Measurements from ENCODE around the gene GAS7.

The GAS7 gene

DNA sequence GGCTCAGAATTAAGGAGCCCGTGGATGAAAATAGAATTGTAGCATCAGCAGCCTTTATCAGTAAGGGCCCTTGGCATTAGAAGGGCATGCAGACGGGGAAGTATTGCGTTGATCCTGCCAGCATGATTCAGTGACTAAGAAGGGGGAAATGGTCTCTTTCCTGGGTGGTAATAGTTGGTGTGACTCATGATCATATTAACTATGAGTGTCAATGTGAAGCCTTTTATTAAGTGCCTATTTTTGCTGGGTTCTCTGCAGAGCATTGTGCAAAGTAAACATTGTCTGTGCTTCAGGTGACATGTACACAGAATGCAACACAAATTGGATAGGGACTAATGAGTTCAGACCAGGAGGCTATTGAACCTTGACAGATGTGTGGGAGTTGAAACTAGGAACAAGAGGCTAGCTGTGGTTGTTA, 317.8 kb downstream of the GAS7 start:
- peak; percentile 54 for DNase-seq

DNA sequence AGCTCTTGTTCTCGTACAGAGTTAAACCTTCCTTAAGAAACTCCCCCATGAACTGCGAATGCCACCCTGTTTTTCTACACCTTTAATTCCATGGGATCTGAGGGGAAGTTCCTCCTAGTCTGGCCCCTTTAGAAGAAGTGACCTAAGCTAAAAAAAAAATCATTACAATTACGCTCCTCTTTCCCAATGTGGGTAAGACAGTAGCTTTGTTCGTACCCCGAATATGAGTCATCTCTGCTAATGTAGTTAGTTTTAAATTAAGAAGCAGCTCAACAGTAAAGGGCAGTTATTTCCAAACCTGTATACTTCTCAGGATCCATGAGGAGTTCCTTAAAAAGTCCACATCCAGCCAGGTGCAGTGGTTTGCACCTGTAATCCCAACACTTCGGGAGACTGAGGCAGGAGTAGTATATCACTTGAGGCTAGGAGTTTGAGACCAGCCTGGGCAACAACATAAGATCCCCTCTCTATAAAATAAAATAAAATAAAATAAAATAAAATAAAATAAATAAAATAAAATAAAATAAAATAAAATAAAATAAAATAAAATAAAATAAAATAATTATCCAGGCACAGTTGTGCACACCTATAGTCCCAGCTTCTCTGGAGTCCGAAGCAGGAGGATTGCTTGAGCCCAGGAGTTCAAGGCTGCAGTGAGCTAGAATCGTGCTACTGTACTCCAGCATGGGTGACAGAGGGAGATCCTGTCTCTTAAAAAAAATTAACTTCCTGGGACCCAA, 319.4 kb downstream of the GAS7 start:
- peak; percentile 51 for DNase-seq

DNA sequence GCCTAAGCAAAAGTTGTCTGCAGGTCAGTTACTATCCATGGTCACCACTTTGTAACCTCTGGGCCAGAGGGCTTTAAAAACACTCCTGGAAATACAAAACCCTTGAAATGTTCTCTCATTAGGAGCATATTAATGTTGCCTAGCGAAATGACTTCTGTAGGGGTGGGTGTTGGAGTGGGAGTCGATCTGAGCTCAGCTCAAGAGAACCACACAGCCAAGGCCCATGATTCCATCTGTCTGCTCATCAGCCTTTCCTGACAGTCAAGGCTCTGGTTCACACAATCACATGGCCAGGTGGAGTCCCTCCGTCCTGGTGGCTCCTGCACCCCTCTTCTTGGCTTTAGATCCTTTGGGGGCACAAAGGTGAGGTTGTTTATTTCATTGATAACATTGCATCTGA, 320.1 kb downstream of the GAS7 start:
- no peak for DNase-seq

DNA sequence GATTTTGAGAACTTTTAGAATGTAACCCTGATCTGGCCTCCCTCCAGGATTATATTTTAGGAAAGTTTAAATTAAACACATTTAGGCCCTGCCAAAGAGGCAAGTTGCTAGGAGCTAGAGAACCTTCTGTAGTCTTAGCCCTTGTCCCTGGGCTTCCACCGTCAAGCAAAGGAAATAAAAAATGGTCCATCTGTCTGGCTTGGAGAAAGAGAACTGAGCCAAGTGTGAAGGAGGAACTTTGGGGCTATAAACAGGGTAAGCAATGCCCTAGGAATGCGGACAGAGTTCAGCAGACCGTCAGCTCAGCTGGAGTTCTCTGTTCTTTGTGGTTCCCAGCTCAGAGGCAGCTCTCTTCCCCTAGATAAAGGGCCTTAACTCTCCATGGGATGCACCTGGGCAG, 323.0 kb downstream of the GAS7 start:
- peak; percentile 63 for DNase-seq

DNA sequence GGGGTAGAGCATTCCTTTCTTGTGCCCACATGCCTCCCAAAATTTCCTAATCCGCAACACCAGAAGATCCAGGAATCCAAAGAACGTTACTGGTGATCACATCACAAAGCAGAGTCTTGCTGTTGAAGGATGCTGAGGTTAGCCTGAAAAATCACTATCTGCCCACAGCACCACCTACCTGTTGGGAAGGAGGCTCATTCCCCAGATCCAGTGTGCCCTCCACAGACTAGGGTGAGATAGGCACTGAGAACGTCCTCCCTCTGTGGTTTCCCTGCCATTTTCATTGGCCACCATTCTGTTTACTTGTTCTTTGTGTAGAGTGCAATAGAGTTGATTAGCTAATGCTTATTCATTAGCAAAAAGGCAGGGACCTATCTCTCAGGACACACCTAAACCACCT, 323.7 kb downstream of the GAS7 start:
- no peak for DNase-seq

DNA sequence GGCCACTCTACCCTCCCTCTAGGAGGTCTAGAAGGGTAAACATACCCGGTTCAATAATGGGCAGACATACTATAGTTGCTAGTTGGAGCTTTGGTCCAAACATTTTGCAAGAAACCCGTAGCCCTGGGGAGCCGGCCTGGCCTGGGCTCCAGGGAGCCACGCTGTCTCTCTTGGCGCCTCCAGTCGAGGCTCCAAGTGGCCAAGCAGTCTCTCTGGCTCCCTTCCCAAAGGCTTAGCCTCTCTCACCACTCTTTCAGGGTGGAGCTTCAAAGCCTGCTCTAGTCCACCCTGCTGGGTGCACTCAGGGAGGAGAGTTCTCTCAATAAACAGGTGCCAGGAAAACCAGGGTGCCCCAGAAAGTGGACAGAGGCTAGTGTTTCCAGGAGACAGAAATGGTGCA, 325.6 kb downstream of the GAS7 start:
- DNase-seq: no peak

DNA sequence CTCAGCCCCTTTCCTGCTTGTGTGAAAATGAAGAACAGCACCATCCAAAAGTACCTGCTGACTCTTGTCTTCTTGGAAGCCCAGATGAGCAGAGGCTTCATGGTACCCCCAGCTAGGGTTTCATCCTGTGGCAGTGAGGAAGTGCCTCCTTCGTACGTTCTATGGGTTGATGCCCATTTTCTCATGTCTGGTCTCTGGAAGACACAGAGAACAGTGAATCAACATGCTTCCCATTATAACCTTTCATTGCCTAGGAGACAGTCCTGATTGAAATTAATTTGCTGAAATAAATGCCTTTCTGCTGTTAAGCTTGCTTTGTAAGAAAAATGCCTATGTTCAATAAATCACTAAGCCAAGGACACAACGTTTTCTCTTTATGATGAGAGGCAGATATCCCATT, 329.9 kb downstream of the GAS7 start:
- DNase-seq: no peak

DNA sequence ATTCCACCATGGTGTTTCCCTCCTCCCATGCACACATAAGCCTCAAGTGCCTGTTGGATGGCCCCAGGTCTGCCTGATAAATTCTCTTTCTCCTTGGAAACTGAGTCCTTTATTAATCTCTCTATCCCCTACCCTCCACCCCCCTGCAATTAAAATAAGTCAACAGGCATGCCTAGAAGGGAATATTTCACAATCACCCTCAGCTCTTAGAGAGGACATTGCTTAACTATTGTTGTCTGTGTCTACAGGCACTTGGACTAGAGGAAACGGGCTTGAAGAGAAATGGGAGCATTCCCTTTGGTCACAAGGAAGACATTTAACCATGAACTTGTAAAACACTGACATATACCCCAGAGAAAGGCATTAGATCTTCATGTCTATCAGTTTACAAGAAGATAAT, 332.8 kb downstream of the GAS7 start:
- no peak for DNase-seq

DNA sequence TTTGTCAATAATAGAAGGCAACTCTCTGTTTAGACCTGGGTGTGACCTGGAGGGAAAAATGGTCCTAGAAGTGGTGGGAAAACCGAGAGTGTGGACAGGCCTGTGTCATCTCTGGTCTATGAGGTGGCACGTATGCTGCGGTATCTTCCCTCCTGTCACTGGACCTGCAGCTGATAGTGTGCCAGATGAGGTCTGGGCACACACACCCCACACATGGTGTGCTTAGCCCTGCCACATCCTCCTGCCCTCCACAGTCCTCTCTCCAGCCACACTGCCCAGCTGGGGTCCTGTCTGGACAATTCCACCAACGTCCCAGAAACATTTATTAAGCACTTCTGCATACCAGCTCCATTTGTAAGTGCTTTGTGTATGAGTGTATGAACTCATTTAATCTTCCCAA, 335.5 kb downstream of the GAS7 start:
- DNase-seq: no peak

DNA sequence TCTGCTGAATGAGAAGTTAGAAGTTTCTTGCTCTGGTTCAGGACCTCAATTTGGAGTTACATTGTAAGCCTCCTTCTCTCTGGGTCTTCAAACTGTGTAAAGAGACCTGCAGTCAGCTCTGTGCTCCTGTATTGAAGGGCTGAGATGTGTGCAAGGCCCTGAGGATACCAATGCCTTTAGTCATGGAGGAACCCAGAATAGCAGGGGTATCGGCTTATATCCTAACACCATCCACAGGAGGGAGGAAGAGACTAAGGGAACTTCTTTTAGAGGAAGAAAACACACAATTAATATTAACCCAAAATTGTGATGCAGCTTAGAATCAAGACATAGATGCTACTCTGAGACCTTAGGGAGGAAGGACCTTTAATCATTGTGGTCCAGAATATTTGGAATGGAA, 336.2 kb downstream of the GAS7 start:
- no peak for DNase-seq

DNA sequence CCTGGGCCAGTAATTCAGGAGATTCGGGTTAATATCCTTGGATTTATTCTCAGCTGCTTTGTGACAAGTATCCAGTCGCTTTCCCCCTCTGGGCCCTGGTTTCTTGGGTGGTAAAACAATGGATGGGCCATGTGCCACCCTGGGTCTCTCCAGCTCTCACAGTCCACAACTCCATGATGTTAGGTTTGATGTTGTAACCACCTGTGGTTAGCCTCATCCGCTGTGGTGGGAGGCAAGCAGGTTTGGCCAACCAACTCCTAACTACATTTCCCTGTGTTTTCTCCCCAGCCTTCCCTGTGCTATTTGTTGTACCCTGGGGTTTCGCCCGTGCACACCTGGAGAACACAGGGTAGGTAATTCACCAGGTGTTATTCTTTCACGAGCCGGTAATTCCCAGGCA, 337.6 kb downstream of the GAS7 start:
- no peak for DNase-seq
